HepG2 (cell line): Measurements from ENCODE around the gene DNM3. TPM values are rescaled to one million over a fixed set of nuclear protein-coding genes. Genes with fewer than 3 reads are reported as not detected.

ENCODE experiments used
- ATAC-seq: fragments of 200-7000 bp; cut with Tn5 transposase; 3 replicates; pipeline ENCODE4 v1.9.1; 2020; ENCODE audit warnings: mild to moderate bottlenecking, moderate library complexity
- BruUV-seq: library from RNA; stranded (reverse); fragments of 400-500 nt; replicated peaks from 2 replicates; lab custom pipeline; 2021; lab: Mats Ljungman, UMichigan
- CTCF ChIA-PET: fragments of 300-600 bp; formaldehyde crosslinking; extraction: SDS; loops from one replicate; lab custom pipeline; 2021; ENCODE audit warnings: low total read pairs, inconsistent platforms, low intra/inter-chr PET ratio; lab: Yijun Ruan, JAX
- POLR2A ChIA-PET: fragments of 350-600 bp; sonication (Branson Sonifier 250); formaldehyde crosslinking; loops from one replicate; lab custom pipeline; 2020; ENCODE audit warnings: antibody characterized with exemption, inconsistent platforms; lab: Yijun Ruan, JAX
- DNase-seq: peaks from one replicate; pipeline ENCODE4 v3.0.0-alpha.2; 2015; ENCODE audit warnings: low spot score
- FAIRE-seq: peaks from 3 replicates; lab custom pipeline; 2011; peaks lifted over from hg19 to GRCh38; lab: Jason Lieb, UNC
- H2AFZ ChIP-seq: one replicate; pipeline ENCODE4 v1.6.1; 2011; ENCODE audit warnings: low read length, inconsistent platforms
- H3K27ac ChIP-seq: fragments of 300-600 bp; 3 replicates; pipeline ENCODE4 v1.8.0; 2011; ENCODE audit warnings: mixed run types, mild to moderate bottlenecking, mixed read lengths, low read length, inconsistent platforms; ENCODE audit not compliant: insufficient read depth; ENCODE audit errors: extremely low read length
- H3K27me3 ChIP-seq, 2 experiments: fragments of 200-600 bp in 1 of 2; 2 replicates in 1 of 2; 3 replicates in 1 of 2; pipeline versions ENCODE4 v1.6.0 to v1.8.0; 2011; ENCODE audit warnings: low read length in 2 of 2, mild to moderate bottlenecking in 2 of 2, moderate library complexity in 2 of 2, inconsistent platforms in 1 of 2; ENCODE audit not compliant: insufficient read depth in 2 of 2, control insufficient read depth in 1 of 2
- H3K36me3 ChIP-seq, 2 experiments: fragments of 200-600 bp in 1 of 2; replicated peaks in 1 of 2; 2 replicates in 1 of 2; 3 replicates in 1 of 2; pipeline versions ENCODE4 v1.5.1 to v1.8.0; 2011; ENCODE audit warnings: low read length in 2 of 2, inconsistent platforms in 1 of 2; ENCODE audit not compliant: insufficient read depth in 2 of 2, control insufficient read depth in 1 of 2
- H3K4me1 ChIP-seq: 2 replicates; pipeline ENCODE4 v1.5.1; 2012; ENCODE audit warnings: low read length, inconsistent platforms; ENCODE audit not compliant: insufficient read depth
- H3K4me2 ChIP-seq: 2 replicates; pipeline ENCODE4 v1.6.0; 2011; ENCODE audit warnings: low read depth, low read length, inconsistent platforms
- H3K4me3 ChIP-seq, 3 experiments: fragments of 200-600 bp in 1 of 3; sonication (generic), shearing (Covaris generic) in 1 of 3; replicated peaks in 1 of 3; 2 replicates each; pipeline ENCODE4 v1.5.1; 2011 to 2016; ENCODE audit warnings: low read length in 3 of 3, inconsistent platforms in 2 of 3, low read depth in 2 of 3, mild to moderate bottlenecking in 2 of 3, control low read depth in 1 of 3, mixed read lengths in 1 of 3; ENCODE audit not compliant: insufficient read depth in 1 of 3
- H3K79me2 ChIP-seq: one replicate; pipeline ENCODE4 v1.6.1; 2011; ENCODE audit warnings: low read length, inconsistent platforms; ENCODE audit not compliant: insufficient read depth
- H3K9ac ChIP-seq: 2 replicates; pipeline ENCODE4 v1.6.0; 2011; ENCODE audit warnings: mild to moderate bottlenecking, low read depth, low read length, inconsistent platforms; ENCODE audit not compliant: insufficient read depth
- H3K9me3 ChIP-seq: 2 replicates; pipeline ENCODE4 v1.5.1; 2012; ENCODE audit warnings: mild to moderate bottlenecking, low read length
- H4K20me1 ChIP-seq: 2 replicates; pipeline ENCODE4 v1.6.0; 2011; ENCODE audit warnings: inconsistent platforms, mild to moderate bottlenecking, low read length, moderate library complexity; ENCODE audit not compliant: insufficient read depth
- AHDC1 ChIP-seq: sonication (generic); formaldehyde crosslinking; IDR thresholded peaks from 2 replicates; pipeline ENCODE4 v1.5.1; 2020; ENCODE audit warnings: mild to moderate bottlenecking, missing genetic modification reagents, borderline replicate concordance
- ATF7 ChIP-seq, 2 experiments: fragments of 450-650 bp in 1 of 2; sonication (generic) in 1 of 2; formaldehyde crosslinking in 1 of 2; IDR thresholded peaks; 2 replicates each; pipeline versions ENCODE4 v1.4.0 to v1.6.1; 2016 to 2020; ENCODE audit warnings: antibody characterized with exemption in 1 of 2, mild to moderate bottlenecking in 1 of 2, missing genetic modification reagents in 1 of 2
- HMG20A ChIP-seq: IDR thresholded peaks from 2 replicates; pipeline ENCODE4 v1.6.1; 2016; ENCODE audit warnings: borderline replicate concordance
- MIER3 ChIP-seq: IDR thresholded peaks from 2 replicates; pipeline ENCODE4 v1.6.1; 2016; ENCODE audit warnings: missing compliant biosample characterization, borderline replicate concordance
- RBM39 ChIP-seq: fragments of 200-400 bp; formaldehyde crosslinking; IDR thresholded peaks from one replicate; pipeline ENCODE4 v1.6.1; 2018; ENCODE audit warnings: antibody characterized with exemption, mild to moderate bottlenecking, low read depth, low read length; ENCODE audit not compliant: poor library complexity, severe bottlenecking
- SMAD3 ChIP-seq: sonication (generic); formaldehyde crosslinking; IDR thresholded peaks from 2 replicates; pipeline ENCODE4 v1.4.0; 2020; ENCODE audit warnings: missing genetic modification reagents
- WGBS: methylation state at CpG from one replicate; pipeline ENCODE4 v1.1.6; 2017; ENCODE audit warnings: low lambda C conversion rate; 5-methylcytosine and 5-hydroxymethylcytosine counted together
- in situ Hi-C: cut with HindIII; loops from 2 replicates; pipeline ENCODE4 v1.10.0; 2017; ENCODE audit warnings: low pct_unique_long_range_greater_than_20kb; ENCODE audit not compliant: extremely low pct_ligation_motif_present
- intact Hi-C: fragments of 100-400 bp; cut with micrococcal nuclease; formaldehyde crosslinking; loops from one replicate; pipeline ENCODE4 v1.10.0; 2022; ENCODE audit not compliant: unreplicated experiment
- polyA plus RNA-seq, 8 experiments: library from polyadenylated mRNA; depleted of rRNA in 3 of 8; stranded (reverse) in 7 of 8; unstranded in 1 of 8; fragments of >200 nt; fragmentation: Illumina TruSeq in 4 of 8; extraction: Trizol in 4 of 8; gene quantifications; 2 replicates each; pipeline versions ENCODE4 v1.2.1 to v1.2.3, GENCODE V29; 2011 to 2016; ENCODE audit warnings: low read depth in 4 of 8, missing spikeins in 1 of 8, mixed read lengths in 1 of 8; ENCODE audit not compliant: insufficient read depth in 1 of 8
- total RNA-seq, 5 experiments: library from RNA; depleted of rRNA; stranded (reverse); fragments of >200 nt; fragmentation: Illumina TruSeq; extraction: Trizol; gene quantifications; 2 replicates each; pipeline ENCODE4 v1.2.3, GENCODE V29; 2016; ENCODE audit warnings: low read depth in 1 of 5

Gene DNM3
- total and polyA plus RNA-seq, 2 of the 13 experiments (the other 11 are each of a cell fraction or from before 2014, with no cell fraction given), result 0.05 TPM; not detected in 1

DNA sequence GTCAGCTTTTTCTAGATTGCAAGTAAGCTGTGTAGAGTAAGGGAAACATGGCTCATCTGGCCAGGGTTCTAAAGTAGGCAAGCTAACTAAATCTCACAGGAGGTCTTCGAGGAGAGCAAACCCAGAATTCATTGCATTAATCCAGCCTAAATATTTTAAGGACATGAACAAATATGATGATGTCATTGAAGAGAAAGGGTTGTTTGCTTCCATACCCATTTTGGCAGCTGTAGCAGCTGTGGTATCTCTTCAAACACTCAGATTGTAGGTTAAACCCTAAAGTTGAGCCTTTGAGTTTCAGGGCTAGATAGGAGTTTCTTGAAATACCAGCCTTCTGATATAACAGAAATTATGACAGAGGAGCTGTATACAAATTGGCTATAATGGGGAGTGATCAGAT is 378.7 kb downstream of the DNM3 start:
- Histone ChIP-seq H3K4me2 (no peak overlapping the region), H3K36me3 (no peaks in the 10 kb centered on the region), H2AFZ (no peak overlapping the region), H3K4me3 (no peak overlapping the region), H3K4me1 (no peaks in the 10 kb centered on the region), H3K27me3 (no peaks in the 10 kb centered on the region), H3K27ac (no peak overlapping the region), H4K20me1 (no peaks in the 10 kb centered on the region), H3K79me2 (no peaks in the 10 kb centered on the region), H3K9me3 (no peaks in the 10 kb centered on the region), H3K9ac (no peak overlapping the region)
- 0% methylated on average over 1 of the region's 1 CpG for WGBS
- ChIA-PET CTCF (no interaction called here), POLR2A (no interaction called here)
- BruUV-seq, result no TSS peak
- no peak for DNase-seq
- no peak for ATAC-seq
- TF ChIP-seq RBM39, result no peak
- peak; percentile 78 for TF ChIP-seq ATF7 (IDR thresholded peaks at IDR 0.05)
- no peak for TF ChIP-seq ATF7 (CRISPR knock-in tag; IDR thresholded peaks at IDR 0.05)
- no peak for TF ChIP-seq AHDC1 (CRISPR knock-in tag)
- no peak for TF ChIP-seq HMG20A (CRISPR knock-in tag)
- TF ChIP-seq SMAD3 (CRISPR knock-in tag), result no peak
- TF ChIP-seq MIER3 (CRISPR knock-in tag), result no peak
- intact Hi-C loops, result no loop called here
- no peak for FAIRE-seq
- in situ Hi-C loops, result no loop called here
